Omental fat pad (tissue), 4 donors: ENCODE measurements around the gene CLEC9A. TPM values are rescaled to one million over a fixed set of nuclear protein-coding genes. Genes with fewer than 3 reads are reported as not detected.

Experiments
- ATAC-seq: fragments of 150-250 bp; one replicate; pipeline ENCODE4 v1.9.1; 2016; ENCODE audit warnings: mild to moderate bottlenecking, moderate library complexity; ENCODE audit not compliant: low FRiP score
- DNase-seq: peaks from one replicate; pipeline ENCODE4 v3.0.0-alpha.2; 2019; ENCODE audit warnings: low spot score
- total RNA-seq, 4 donors: library from RNA; depleted of rRNA; stranded (reverse); fragments of >200 nt; gene quantifications; one replicate each; pipeline ENCODE4 v1.1.0, GENCODE V29; 2016
- TF ChIP-seq, protein P1 (sequence below), 3 donors: fragments of 450-650 bp; IDR thresholded peaks; one replicate each; pipeline ENCODE4 v1.5.1; 2016 to 2017; ENCODE audit warnings: antibody characterized with exemption in 3 of 3, mild to moderate bottlenecking in 3 of 3, moderate library complexity in 2 of 3

CLEC9A gene
- under 1 TPM in 1 of 4 donors, not detected in 3; 0.63 TPM for total RNA-seq

DNA sequence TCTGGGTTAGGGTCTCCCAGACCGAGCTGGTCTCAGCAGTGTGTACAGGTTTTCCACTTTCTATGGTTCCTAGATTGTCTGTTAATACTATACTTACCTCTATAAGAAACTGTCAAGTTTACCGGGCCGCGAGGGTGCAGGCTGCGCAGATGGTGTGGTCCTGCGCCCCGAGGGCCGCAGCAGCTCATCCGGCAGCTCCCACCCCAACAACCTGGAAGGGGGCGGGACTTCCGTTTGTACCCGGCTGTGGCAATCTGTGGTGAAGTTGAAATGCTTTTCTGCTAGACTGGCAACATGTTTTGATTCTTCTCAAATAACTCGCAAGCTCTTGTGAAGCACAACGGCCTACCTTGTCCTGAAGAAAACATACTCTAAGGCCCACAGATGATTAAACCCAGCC, at the start of gene CLEC9A:
Gene CLEC9A, plus strand, starts transcription at position 237 of the 400 bp plus-strand sequence. CDS start 22,006 bp downstream, outside the sequence.
- ATAC-seq (no peak), DNase-seq (no peak)
- TF ChIP-seq, protein P1, sequence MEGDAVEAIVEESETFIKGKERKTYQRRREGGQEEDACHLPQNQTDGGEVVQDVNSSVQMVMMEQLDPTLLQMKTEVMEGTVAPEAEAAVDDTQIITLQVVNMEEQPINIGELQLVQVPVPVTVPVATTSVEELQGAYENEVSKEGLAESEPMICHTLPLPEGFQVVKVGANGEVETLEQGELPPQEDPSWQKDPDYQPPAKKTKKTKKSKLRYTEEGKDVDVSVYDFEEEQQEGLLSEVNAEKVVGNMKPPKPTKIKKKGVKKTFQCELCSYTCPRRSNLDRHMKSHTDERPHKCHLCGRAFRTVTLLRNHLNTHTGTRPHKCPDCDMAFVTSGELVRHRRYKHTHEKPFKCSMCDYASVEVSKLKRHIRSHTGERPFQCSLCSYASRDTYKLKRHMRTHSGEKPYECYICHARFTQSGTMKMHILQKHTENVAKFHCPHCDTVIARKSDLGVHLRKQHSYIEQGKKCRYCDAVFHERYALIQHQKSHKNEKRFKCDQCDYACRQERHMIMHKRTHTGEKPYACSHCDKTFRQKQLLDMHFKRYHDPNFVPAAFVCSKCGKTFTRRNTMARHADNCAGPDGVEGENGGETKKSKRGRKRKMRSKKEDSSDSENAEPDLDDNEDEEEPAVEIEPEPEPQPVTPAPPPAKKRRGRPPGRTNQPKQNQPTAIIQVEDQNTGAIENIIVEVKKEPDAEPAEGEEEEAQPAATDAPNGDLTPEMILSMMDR (IDR thresholded peaks at IDR 0.05) = no peak

DNA sequence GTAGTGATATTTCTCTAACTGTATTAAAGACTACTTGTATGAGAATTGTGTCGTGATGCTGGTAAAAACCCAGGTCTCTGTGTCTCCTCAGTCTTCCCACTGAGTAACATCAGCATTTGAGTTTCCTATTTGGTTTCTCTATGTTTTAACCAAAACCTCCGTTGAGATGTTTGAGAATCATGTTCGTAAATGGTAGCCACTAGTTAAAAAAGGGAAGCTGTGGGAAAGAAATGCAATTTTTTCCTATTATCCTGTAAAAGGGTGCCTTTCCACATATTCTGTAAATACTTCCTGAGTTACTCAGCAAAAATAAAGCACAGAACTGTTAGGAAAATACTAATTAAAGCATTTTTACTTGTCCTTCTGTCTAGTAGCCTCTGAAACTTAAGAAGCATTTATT, 38.6 kb upstream of the CLEC9A start:
- DNase-seq (no peak), ATAC-seq (no peak)
- TF ChIP-seq, protein P1 (IDR thresholded peaks at IDR 0.05) = no peak

DNA sequence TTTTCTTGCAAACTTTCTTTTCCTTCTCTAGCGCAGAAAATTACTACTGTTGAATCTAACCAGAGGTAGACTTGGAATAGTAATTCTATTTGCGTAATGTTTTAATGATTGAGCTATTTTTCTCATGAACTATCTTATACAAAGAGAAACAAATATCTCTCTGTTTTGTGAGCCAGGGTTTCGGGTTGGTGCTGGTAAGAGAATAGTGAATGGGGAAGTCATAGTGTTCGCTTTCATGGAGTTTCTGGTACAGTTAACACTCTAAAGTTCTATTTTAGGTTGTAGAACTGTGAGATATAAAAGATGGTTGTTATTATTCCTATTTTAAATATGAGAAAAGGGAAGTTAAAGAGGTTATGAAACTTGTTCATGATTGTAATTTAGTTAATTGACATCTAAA, 38.2 kb upstream of the CLEC9A start:
- ATAC-seq (no peak), DNase-seq (no peak)
- TF ChIP-seq, protein P1 (IDR thresholded peaks at IDR 0.05) = no peak

DNA sequence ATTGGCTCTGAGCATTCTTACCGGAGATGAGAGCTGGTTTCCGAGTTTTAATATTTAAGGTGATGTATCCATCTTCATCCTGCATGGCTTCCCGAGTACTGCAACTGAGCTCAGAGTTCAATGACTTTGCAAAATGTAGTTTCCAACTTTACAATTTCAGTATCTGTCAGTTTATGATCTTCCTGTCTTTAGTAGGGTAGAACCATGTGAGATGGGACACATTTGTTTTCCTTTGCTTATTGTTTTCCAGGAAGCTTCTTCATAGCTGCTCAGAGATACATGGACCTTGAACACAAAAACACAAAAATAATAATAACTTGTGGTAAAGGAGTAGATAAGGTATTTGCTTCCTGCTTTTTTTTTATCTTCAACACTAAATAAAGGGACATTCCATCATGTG, 31.5 kb upstream of the CLEC9A start, which contains the start of gene CLEC1B:
Gene CLEC1B, minus strand, starts transcription at position 106 of the 400 bp plus-strand sequence. Its CDS starts 21 bp downstream, at position 85.
- no peak for ATAC-seq
- TF ChIP-seq, protein P1 (IDR thresholded peaks at IDR 0.05) = no peak
- no peak for DNase-seq

DNA sequence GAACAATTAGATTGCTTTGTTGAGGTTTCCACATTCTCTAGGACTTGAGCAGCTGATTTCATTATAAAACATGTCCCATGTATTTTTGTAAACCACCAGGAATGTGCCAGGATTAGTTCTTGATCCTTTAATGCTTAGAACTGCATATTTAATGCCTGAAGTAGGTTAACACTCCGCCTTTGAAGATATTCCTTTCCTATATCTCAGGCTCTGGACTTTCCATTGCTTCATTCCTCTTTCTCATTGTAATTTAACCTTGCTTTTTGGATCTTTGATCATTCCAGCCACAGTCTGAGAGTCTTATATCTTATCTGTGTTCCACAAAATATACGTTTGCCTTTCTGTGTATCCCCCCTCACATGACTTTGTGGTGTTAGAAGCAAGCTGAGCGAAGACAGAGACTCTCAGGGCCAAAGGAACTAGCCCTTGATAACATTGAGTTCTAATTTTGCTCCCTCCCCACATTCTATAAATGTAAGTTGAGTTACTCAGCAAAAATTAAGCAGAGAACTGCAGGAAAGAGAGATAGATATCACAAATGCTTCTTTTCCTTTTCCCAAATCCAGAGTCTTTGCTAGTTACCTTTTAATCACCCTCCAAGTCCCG, 29.2 kb upstream of the CLEC9A start:
- DNase-seq (no peak), ATAC-seq (no peak)
- TF ChIP-seq, protein P1 (IDR thresholded peaks at IDR 0.05) = no peak

DNA sequence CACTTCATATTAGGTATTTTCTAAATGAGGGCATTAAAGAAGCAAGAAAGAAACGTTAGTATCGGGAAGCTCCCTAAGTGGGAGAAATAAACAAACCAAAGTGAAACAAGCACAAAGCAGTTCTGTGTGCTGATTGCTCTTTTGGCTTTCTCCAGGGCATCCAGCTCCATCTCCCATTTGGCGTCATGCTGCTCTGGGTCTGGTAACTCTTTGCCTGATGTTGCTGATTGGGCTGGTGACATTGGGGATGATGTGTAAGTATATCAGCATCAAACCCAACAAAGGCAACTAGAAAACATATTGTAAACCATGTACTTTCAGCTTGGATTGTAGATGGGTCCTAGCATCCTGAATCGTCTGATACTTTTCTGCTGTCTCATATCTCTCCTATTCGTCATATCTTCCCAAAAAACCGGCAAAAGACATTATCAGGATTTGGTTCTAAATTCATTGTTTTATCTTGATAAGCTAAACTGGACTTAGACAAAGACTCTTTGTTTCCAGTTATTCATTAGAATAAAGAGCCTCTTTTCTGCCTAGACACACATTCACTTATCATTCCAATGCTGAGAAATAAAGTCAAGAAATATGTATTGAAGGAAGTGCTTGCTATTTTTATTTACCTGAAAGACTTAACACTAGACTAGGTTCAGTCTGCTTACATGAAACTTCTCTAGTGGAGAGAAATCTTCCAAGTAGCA, 17.7 kb upstream of the CLEC9A start:
- DNase-seq (no peak), ATAC-seq (no peak)
- TF ChIP-seq, protein P1 (IDR thresholded peaks at IDR 0.05) = no peak

DNA sequence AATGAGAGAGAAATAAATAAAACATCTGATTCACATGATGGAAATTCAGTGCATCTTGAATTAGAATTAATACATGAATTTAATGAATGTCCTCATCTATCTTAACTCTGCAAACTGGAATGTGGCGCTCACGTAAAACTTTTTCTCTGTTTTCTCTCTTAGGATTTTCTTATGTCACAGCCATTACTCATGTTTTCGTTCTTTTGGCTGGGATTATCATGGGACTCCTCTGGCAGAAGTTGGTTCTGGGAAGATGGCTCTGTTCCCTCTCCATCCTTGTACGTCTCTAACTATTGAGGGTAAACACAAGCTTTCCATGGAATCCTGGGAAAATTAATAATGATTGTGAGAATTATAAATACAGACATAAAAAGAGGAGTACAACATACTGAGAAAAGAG, 15.0 kb upstream of the CLEC9A start:
- ATAC-seq = no peak
- TF ChIP-seq, protein P1 (IDR thresholded peaks at IDR 0.05) = no peak
- no peak for DNase-seq
